Left lung (tissue), 10 donors: Measurements from ENCODE around the gene MYL10. TPM values are rescaled to one million over a fixed set of nuclear protein-coding genes. Genes with fewer than 3 reads are reported as not detected.
"Not testable (repeated sequence)": the region's sequence is repeated elsewhere in the genome, so short reads cannot be mapped to it uniquely, and the experiment has no call there.

Experiments used
- ATAC-seq: fragments of 200-7000 bp; cut with Tn5 transposase; one replicate; pipeline ENCODE4 v1.9.1; 2020; ENCODE audit warnings: moderate library complexity
- DNase-seq, 4 donors: peaks; one replicate each; pipeline ENCODE4 v3.0.0-alpha.2; 2013 to 2020
- H3K27ac ChIP-seq, 2 donors: fragments of 200-600 bp; sonication (generic) in 1 of 2; one replicate each; pipeline versions ENCODE4 v1.5.0 to v1.8.0; 2020 to 2021
- H3K27me3 ChIP-seq, 2 donors: fragments of 200-600 bp; sonication (generic) in 1 of 2; one replicate each; pipeline versions ENCODE4 v1.5.0 to v1.8.0; 2020 to 2021
- H3K36me3 ChIP-seq, 2 donors: fragments of 200-600 bp; sonication (generic) in 1 of 2; one replicate each; pipeline versions ENCODE4 v1.5.0 to v1.8.0; 2020 to 2021
- H3K4me1 ChIP-seq, 2 donors: fragments of 200-600 bp; one replicate each; pipeline ENCODE4 v1.8.0; 2021
- H3K4me3 ChIP-seq, 2 donors: fragments of 200-600 bp; sonication (generic) in 1 of 2; one replicate each; pipeline versions ENCODE4 v1.5.0 to v1.8.0; 2020 to 2021; ENCODE audit warnings: mild to moderate bottlenecking in 1 of 2
- H3K9me3 ChIP-seq, 2 donors: fragments of 200-600 bp; sonication (generic) in 1 of 2; one replicate each; pipeline versions ENCODE4 v1.5.0 to v1.8.0; 2020 to 2021
- intact Hi-C, 2 donors: fragments of 100-400 bp; cut with DNase I; formaldehyde crosslinking; loops; one replicate each; pipeline versions ENCODE4 v1.11.2 to v1.14.2; 2022
- polyA plus RNA-seq, 6 donors: library from polyadenylated mRNA; unstranded; fragments of 120-200 nt; gene quantifications; one replicate each; pipeline ENCODE4 v1.2.1, GENCODE V29; 2013; ENCODE audit not compliant: insufficient read length in 6 of 6
- total RNA-seq, 2 donors: library from RNA; stranded (reverse); fragmentation: NEBNext Ultra II Directional; extraction: Animal tissue kit (Norgen Biotek cat#: 25700); gene quantifications; one replicate each; pipeline ENCODE4 v1.2.1, GENCODE V29; 2021
- TF ChIP-seq, protein P1 (sequence below), 2 donors: fragments of 200-600 bp; sonication (generic) in 1 of 2; IDR thresholded peaks; one replicate each; pipeline versions ENCODE4 v1.5.0 to v1.8.0; 2021; ENCODE audit warnings: antibody characterized with exemption in 2 of 2
- donor health status: DM: no; HTN: yes; CAD: no.
- donor health status: DM: no; HTN: no; CAD: no.

Gene MYL10
- total and polyA plus RNA-seq, 8 donors: 0.17 to 0.43 (median 0.23) TPM; not detected in 3

- Histone ChIP-seq H3K9me3 (no peaks in the 10 kb centered on the region), H3K27ac (no peak overlapping the region), H3K4me3 (no peak overlapping the region), H3K4me1 (peaks cover 0 to 7% of the 10 kb centered on the region in 2 donors), H3K36me3 (no peaks in the 10 kb centered on the region), H3K27me3 (peaks cover 0 to 12% of the 10 kb centered on the region in 2 donors)
- DNase-seq (peak in 1 of 4 donors; percentile 53), ATAC-seq (no peak)
- intact Hi-C loops: no loop called here
- TF ChIP-seq, protein P1, sequence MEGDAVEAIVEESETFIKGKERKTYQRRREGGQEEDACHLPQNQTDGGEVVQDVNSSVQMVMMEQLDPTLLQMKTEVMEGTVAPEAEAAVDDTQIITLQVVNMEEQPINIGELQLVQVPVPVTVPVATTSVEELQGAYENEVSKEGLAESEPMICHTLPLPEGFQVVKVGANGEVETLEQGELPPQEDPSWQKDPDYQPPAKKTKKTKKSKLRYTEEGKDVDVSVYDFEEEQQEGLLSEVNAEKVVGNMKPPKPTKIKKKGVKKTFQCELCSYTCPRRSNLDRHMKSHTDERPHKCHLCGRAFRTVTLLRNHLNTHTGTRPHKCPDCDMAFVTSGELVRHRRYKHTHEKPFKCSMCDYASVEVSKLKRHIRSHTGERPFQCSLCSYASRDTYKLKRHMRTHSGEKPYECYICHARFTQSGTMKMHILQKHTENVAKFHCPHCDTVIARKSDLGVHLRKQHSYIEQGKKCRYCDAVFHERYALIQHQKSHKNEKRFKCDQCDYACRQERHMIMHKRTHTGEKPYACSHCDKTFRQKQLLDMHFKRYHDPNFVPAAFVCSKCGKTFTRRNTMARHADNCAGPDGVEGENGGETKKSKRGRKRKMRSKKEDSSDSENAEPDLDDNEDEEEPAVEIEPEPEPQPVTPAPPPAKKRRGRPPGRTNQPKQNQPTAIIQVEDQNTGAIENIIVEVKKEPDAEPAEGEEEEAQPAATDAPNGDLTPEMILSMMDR (IDR thresholded peaks at IDR 0.05): no peak
Observed at GRCh38 chr7:101605611-101606497, 23.2 kb downstream of the MYL10 start.

- H3K36me3 ChIP-seq, H3K27ac ChIP-seq, H3K4me3 ChIP-seq, ATAC-seq, H3K4me1 ChIP-seq, intact Hi-C loops, H3K9me3 ChIP-seq: not testable (repeated sequence)
- DNase-seq: peak in 1 of 4 donors; percentile 9
- peaks cover 0 to 12% of the 10 kb centered on the region in 2 donors for H3K27me3 ChIP-seq
Observed at GRCh38 chr7:101604934-101605332, 24.2 kb downstream of the MYL10 start.

- ATAC-seq: no peak
- peaks cover 0 to 7% of the 10 kb centered on the region in 2 donors for H3K4me1 ChIP-seq
- DNase-seq: no peak
- peaks cover 0 to 12% of the 10 kb centered on the region in 2 donors for H3K27me3 ChIP-seq
- H3K9me3 ChIP-seq: no peaks in the 10 kb centered on the region
- no peaks in the 10 kb centered on the region for H3K36me3 ChIP-seq
- H3K27ac ChIP-seq: no peak overlapping the region
- intact Hi-C loops: no loop called here
- TF ChIP-seq, protein P1 (IDR thresholded peaks at IDR 0.05): no peak
- no peak overlapping the region for H3K4me3 ChIP-seq
Observed at GRCh38 chr7:101604331-101604933, 24.7 kb downstream of the MYL10 start.

GRCh38 chr7:101602484-101603241 lies 26.4 kb downstream of the MYL10 start:
- H3K27ac ChIP-seq: no peak overlapping the region
- DNase-seq: peak; percentile 60 to 93 (median 84)

GRCh38 chr7:101602082-101602481 lies 27.0 kb downstream of the MYL10 start:
- DNase-seq (no peak), ATAC-seq (no peak)
- Histone ChIP-seq H3K4me1 (peaks cover 0 to 7% of the 10 kb centered on the region in 2 donors), H3K4me3 (no peak overlapping the region), H3K36me3 (no peaks in the 10 kb centered on the region), H3K27ac (no peak overlapping the region), H3K9me3 (no peaks in the 10 kb centered on the region), H3K27me3 (peaks cover 0 to 12% of the 10 kb centered on the region in 2 donors)
- intact Hi-C loops: no loop called here
- TF ChIP-seq, protein P1 (IDR thresholded peaks at IDR 0.05): no peak

More at GRCh38 chr7:101602484-101603241, 26.4 kb downstream of the MYL10 start:
- no peaks in the 10 kb centered on the region for H3K36me3 ChIP-seq
- TF ChIP-seq, protein P1 (IDR thresholded peaks at IDR 0.05): peak; percentile 86 to 93
- H3K9me3 ChIP-seq: no peaks in the 10 kb centered on the region
- peaks cover 0 to 12% of the 10 kb centered on the region in 2 donors for H3K27me3 ChIP-seq
- peak; percentile 90 for ATAC-seq
- intact Hi-C loops: no loop called here
- H3K4me1 ChIP-seq: peaks cover 0 to 7% of the 10 kb centered on the region in 2 donors
- H3K4me3 ChIP-seq: no peak overlapping the region
